ENCODE measurements around the gene DENND4A. TPM values are rescaled to one million over a fixed set of nuclear protein-coding genes. Genes with fewer than 3 reads are reported as not detected.

Gene DENND4A
- total RNA-seq, 4 donors from 2014 or later, result 7.4 to 16.4 (median 13.3) TPM

- intact Hi-C loops (cut with DNase I; ENCODE audit: low total_unique reads), result no loop called here
- WGBS, 2 donors, result 93 to 96% methylated on average over 5 of the region's 5 CpGs
- DNase-seq (ENCODE audit: low spot score in 2 of 2), result no peak
- TF ChIP-seq CTCF (IDR thresholded peaks at IDR 0.05) (no peak), POLR2A (IDR thresholded peaks at IDR 0.05) (no peak)
- no peak overlapping the region for H3K4me3 ChIP-seq (ENCODE audit: low read depth, poor library complexity, severe bottlenecking)
Measured at GRCh38 chr15:65722191-65722590, 69.9 kb downstream of the DENND4A start.

GRCh38 chr15:65712415-65712814 is 79.7 kb downstream of the DENND4A start:
- 88% methylated on average over 2 of the region's 2 CpGs for WGBS, 2 donors
- no peak for DNase-seq (ENCODE audit: low spot score in 2 of 2)
- TF ChIP-seq CTCF (IDR thresholded peaks at IDR 0.05), result no peak
- TF ChIP-seq POLR2A (IDR thresholded peaks at IDR 0.05), result no peak
- intact Hi-C loops (cut with DNase I; ENCODE audit: low total_unique reads), result no loop called here
- H3K4me3 ChIP-seq (ENCODE audit: low read depth, poor library complexity, severe bottlenecking), result no peak overlapping the region

DNA sequence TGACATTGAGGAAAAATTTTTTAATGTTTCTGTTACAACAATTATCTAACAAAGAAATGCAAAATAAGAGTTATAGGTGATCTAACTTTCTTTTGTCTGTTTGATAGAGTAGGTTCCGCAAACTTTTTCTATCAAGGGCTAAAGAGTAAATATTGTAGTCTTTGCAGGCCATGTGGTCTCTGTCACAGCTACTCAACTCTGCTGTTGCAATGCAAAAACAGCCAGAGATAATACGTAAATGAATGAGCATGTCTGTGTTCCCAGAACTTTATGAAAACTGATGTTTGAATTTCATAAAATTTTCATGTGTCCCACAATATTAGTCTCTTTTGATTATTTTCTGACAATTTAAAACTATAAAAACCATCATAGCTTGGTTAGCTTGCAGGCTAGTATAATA is 97.0 kb downstream of the DENND4A start:
- TF ChIP-seq POLR2A (IDR thresholded peaks at IDR 0.05) (no peak), CTCF (IDR thresholded peaks at IDR 0.05) (no peak)
- H3K4me3 ChIP-seq (ENCODE audit: low read depth, poor library complexity, severe bottlenecking), result no peak overlapping the region
- intact Hi-C loops (cut with DNase I; ENCODE audit: low total_unique reads), result no loop called here
- DNase-seq (ENCODE audit: low spot score in 2 of 2), result no peak
- WGBS, 2 donors, result 92 to 94% methylated on average over 2 of the region's 2 CpGs

DNA sequence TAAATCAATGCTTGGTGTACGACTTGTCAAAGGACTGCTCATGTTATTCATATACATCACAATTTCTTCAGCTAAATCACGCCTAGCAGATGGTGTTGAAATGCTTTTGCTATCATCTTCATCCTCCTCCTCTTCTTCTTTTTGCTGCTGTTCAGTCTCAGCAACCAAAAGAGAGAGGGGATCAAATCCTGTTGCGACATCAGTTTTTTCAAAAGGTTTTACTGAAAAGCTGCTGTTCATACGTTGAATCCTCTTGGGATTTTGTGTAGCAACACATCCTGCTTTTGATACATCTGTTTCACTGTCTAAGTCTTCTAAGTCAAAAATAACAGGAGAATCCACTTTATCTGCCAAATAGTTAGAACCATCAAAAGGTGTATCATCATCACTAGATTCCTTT is 101.3 kb downstream of the DENND4A start:
- TF ChIP-seq POLR2A (IDR thresholded peaks at IDR 0.05) (no peak), CTCF (IDR thresholded peaks at IDR 0.05) (no peak)
- intact Hi-C loops (cut with DNase I; ENCODE audit: low total_unique reads), result no loop called here
- 90 to 93% methylated on average over 4 of the region's 4 CpGs for WGBS, 2 donors
- no peak for DNase-seq (ENCODE audit: low spot score in 2 of 2)
- H3K4me3 ChIP-seq (ENCODE audit: low read depth, poor library complexity, severe bottlenecking), result no peak overlapping the region

DNA sequence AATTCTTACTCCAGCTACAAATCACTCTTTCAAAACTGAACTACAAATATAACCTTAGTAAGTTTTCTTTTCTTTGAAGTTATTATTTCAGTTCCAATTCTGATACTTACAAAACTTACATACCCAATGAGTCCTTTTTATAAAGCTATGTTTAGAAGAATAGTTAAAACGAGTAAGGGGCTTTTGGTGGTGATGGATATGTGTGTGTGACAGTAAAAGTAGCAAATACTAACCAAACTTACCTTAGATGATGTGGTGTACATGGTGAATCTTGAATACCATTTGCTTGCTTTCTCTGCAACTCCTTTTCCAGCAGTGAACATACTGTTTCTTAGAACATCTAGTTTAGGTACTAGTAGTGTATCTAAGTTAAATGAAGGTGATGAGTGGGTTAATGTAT is 101.9 kb downstream of the DENND4A start:
- H3K4me3 ChIP-seq (ENCODE audit: low read depth, poor library complexity, severe bottlenecking), result no peak overlapping the region
- 85 to 86% methylated on average over 1 of the region's 1 CpG for WGBS, 2 donors
- intact Hi-C loops (cut with DNase I; ENCODE audit: low total_unique reads), result no loop called here
- TF ChIP-seq POLR2A (IDR thresholded peaks at IDR 0.05), result no peak
- TF ChIP-seq CTCF (IDR thresholded peaks at IDR 0.05), result no peak
- no peak for DNase-seq (ENCODE audit: low spot score in 2 of 2)

- DNase-seq (ENCODE audit: low spot score in 2 of 2), result no peak
- intact Hi-C loops (cut with DNase I; ENCODE audit: low total_unique reads), result no loop called here
- no peak overlapping the region for H3K4me3 ChIP-seq (ENCODE audit: low read depth, poor library complexity, severe bottlenecking)
- 100% methylated on average over 1 of the region's 1 CpG for WGBS, 2 donors
- no peak for TF ChIP-seq POLR2A (IDR thresholded peaks at IDR 0.05)
- TF ChIP-seq CTCF (IDR thresholded peaks at IDR 0.05), result no peak
Measured at GRCh38 chr15:65688462-65688861, 103.6 kb downstream of the DENND4A start.

All from lower leg skin (tissue), 4 donors.